Measurements from ENCODE around the gene IFI27. TPM values are rescaled to one million over a fixed set of nuclear protein-coding genes. Genes with fewer than 3 reads are reported as not detected.

IFI27 gene
- total and polyA plus RNA-seq, 10 of the 15 experiments (the other 5 are each of a cell fraction or from before 2014, with no cell fraction given), result 1.1 to 45.5 (median 3.3) TPM

GRCh38 chr14:94089479-94089878 is 21.1 kb upstream of the IFI27 start:
- CTCF ChIA-PET, result interaction anchor here (0.8 to 1.6 kb wide), 2 partner anchors 11 to 43 kb away, joined by 3 to 5 read pairs; no protein-coding TSS in a partner anchor
- in situ Hi-C loops (cut with MboI), result no loop called here
- Histone ChIP-seq H3K9ac (ENCODE audit: control insufficient read depth, insufficient read depth, low read length) (no peak overlapping the region), H3K4me1 (ENCODE audit: control insufficient read depth, insufficient read depth, low read length) (no peaks in the 10 kb centered on the region), H3K9me3 (replicated peaks; ENCODE audit: control insufficient read depth, insufficient read depth, low read length) (no peaks in the 10 kb centered on the region; the same call in 2 of the 3 replicates), H4K20me1 (ENCODE audit: control insufficient read depth, insufficient read depth) (no peaks in the 10 kb centered on the region), H3K27ac (ENCODE audit: control insufficient read depth, insufficient read depth) (no peak overlapping the region), H2AFZ (ENCODE audit: control insufficient read depth, low read depth, low read length) (no peak overlapping the region), H3K4me2 (ENCODE audit: control insufficient read depth, insufficient read depth) (no peak overlapping the region), H3K79me2 (ENCODE audit: control insufficient read depth, insufficient read depth, low read length) (no peaks in the 10 kb centered on the region), H3K27me3 (replicated peaks in 1 of 2; ENCODE audit: control insufficient read depth in 2 of 2, insufficient read depth in 2 of 2, low read length in 1 of 2) (no peaks in the 10 kb centered on the region), H3K36me3 (ENCODE audit: control insufficient read depth in 2 of 2, insufficient read depth in 2 of 2, low read length in 1 of 2) (no peaks in the 10 kb centered on the region), H3K4me3 (no peak overlapping the region)
- no peak for FAIRE-seq
- SMC1A ChIA-PET (ENCODE audit: uncharacterized antibody, unreplicated experiment), result interaction anchor here (1.4 kb wide), 1 partner anchor 33 kb away, joined by 4 read pairs; no protein-coding TSS in a partner anchor
- no TSS peak for BruUV-seq (replicated peaks)
- ATAC-seq, result no peak
- 95% methylated on average over 4 of the region's 4 CpGs for WGBS (ENCODE audit: insufficient coverage, insufficient replicate concordance, low lambda C conversion rate, missing lambda C conversion rate)
- no peak for DNase-seq (ENCODE audit: low read depth, low spot score)
- intact Hi-C loops (cut with micrococcal nuclease; ENCODE audit: unreplicated experiment), result no loop called here
- RAD21 ChIA-PET (ENCODE audit: unreplicated experiment), result no interaction called here
- POLR2A ChIA-PET, result interaction anchor here (1.8 kb wide), 1 partner anchor 8 kb away, joined by 6 read pairs; the partner anchor contains the start of genes DDX24 and IFI27L1
- TF ChIP-seq STAT3 (IDR thresholded peaks at IDR 0.05; ENCODE audit: low read depth, low read length) (no peak), NR2C1 (IDR thresholded peaks at IDR 0.05) (no peak), WRNIP1 (IDR thresholded peaks at IDR 0.05; ENCODE audit: borderline replicate concordance, low read depth, low read length) (no peak), IKZF2 (IDR thresholded peaks at IDR 0.05) (no peak), ESRRA (IDR thresholded peaks at IDR 0.05; ENCODE audit: low read length) (no peak), PAX8 (IDR thresholded peaks at IDR 0.05) (no peak), SMAD5 (IDR thresholded peaks at IDR 0.05; ENCODE audit: low read depth) (no peak), HDGF (IDR thresholded peaks at IDR 0.05) (no peak), ATF7 (IDR thresholded peaks at IDR 0.05; ENCODE audit: low read depth) (no peak), TCF3 (IDR thresholded peaks at IDR 0.05; ENCODE audit: borderline replicate concordance, insufficient read depth, low read depth, low read length) (no peak), RFX5 (IDR thresholded peaks at IDR 0.05; ENCODE audit: low read depth, low read length) (no peak), GABPA (IDR thresholded peaks at IDR 0.05; ENCODE audit: low read depth) (no peak), ZBTB40 (IDR thresholded peaks at IDR 0.05; ENCODE audit: borderline replicate concordance) (no peak), CUX1 (IDR thresholded peaks at IDR 0.05; ENCODE audit: insufficient replicate concordance, low read depth, low read length) (no peak), ASH2L (IDR thresholded peaks at IDR 0.05; ENCODE audit: borderline replicate concordance, low read depth) (no peak), ZNF274 (IDR thresholded peaks at IDR 0.05; ENCODE audit: insufficient read depth, insufficient read length) (no peak), RUNX3 (IDR thresholded peaks at IDR 0.05; ENCODE audit: low read length) (no peak)
